ENCODE results near the gene PNPLA2. TPM values are rescaled to one million over a fixed set of nuclear protein-coding genes. Genes with fewer than 3 reads are reported as not detected.
A peak's percentile ranks its signal among the peaks of the same experiment; 100 is the strongest.

The PNPLA2 gene
- total RNA-seq, 3 donors from 2014 or later (not counting 1 experiment from before 2014, with no cell fraction given) = 184 to 218 (median 201) TPM

DNA sequence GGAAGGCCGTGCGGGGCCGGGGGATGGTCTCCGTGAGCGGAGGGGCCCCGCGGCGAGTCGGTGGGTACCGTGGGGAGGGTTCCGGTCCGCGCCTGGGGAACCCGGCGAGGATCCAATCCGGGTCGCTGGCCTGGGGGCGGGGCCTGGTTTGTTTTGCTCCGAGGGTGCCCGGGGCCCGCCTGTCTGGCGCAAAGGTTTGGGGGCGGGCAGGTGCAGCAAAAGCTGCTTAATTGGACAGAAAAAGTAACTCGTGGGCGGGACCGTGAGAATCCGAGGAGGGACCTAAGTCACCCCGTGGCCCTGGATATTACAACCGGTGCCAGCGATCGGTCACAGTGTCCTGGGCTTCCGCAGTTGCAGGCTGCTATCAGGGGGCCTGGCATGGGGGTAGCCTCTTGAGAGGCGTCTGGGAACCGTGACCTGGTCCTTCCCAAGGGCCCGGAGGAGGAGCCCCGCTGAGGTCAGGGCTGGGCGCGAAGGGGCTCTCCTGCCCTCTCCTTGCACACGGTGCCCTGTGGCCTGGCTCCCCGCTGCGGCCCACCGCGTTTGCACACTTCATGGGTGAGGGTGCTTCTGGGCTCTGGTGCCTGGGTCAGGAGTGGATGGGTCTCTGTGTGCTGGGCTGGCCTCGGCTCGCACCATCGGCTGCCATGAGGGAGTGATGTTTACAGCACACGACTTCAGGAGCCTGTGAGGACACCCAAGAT, 1.4 kb downstream of the PNPLA2 start:
- no peaks in the 10 kb centered on the region for H3K27me3 Mint-ChIP-seq (ENCODE audit: low read depth in 2 of 2)
- H3K4me1 Mint-ChIP-seq = peaks cover 0 to 17% of the 10 kb centered on the region in 2 donors
- Histone ChIP-seq H3K4me1 (ENCODE audit: control insufficient read depth, insufficient read depth, low read length) (peaks cover 33% of the 10 kb centered on the region), H3K27ac (ENCODE audit: low read length) (peak overlapping the region; percentile 81), H3K36me3 (ENCODE audit: control insufficient read depth, insufficient read depth, low read length) (peaks cover 9% of the 10 kb centered on the region), H3K27me3 (ENCODE audit: control insufficient read depth, insufficient read depth, low read length) (no peaks in the 10 kb centered on the region), H3K9me3 (ENCODE audit: control insufficient read depth, insufficient read depth, low read length) (no peaks in the 10 kb centered on the region), H3K4me3 (ENCODE audit: low read length) (peak overlapping the region; percentile 59)
- TF ChIP-seq CTCF (IDR thresholded peaks at IDR 0.05) = no peak
- H3K27ac Mint-ChIP-seq = peak overlapping the region; percentile 81 to 88
- peak; percentile 95 to 96 for DNase-seq
- 3% methylated on average over 47 of the region's 47 CpGs for WGBS (ENCODE audit: insufficient coverage)
- H3K36me3 Mint-ChIP-seq = no peaks in the 10 kb centered on the region
- intact Hi-C loops (cut with micrococcal nuclease) = loop anchor here (1.0 kb wide), 1 partner anchor 11 kb away; the partner anchor contains the start of gene RPLP2
- H3K4me3 Mint-ChIP-seq = peak overlapping the region; percentile 90
- peak; percentile 77 to 88 (median 78) for ATAC-seq
- H3K9me3 Mint-ChIP-seq = no peaks in the 10 kb centered on the region

GRCh38 chr11:820655-821511, 2.2 kb downstream of the PNPLA2 start:
- Mint-ChIP-seq H3K36me3 (no peaks in the 10 kb centered on the region), H3K4me1 (peaks cover 0 to 17% of the 10 kb centered on the region in 2 donors), H3K27me3 (ENCODE audit: low read depth in 2 of 2) (no peaks in the 10 kb centered on the region), H3K9me3 (no peaks in the 10 kb centered on the region), H3K4me3 (peak overlapping the region; percentile 90), H3K27ac (peak overlapping the region; percentile 81 to 88)
- Histone ChIP-seq H3K36me3 (ENCODE audit: control insufficient read depth, insufficient read depth, low read length) (peaks cover 11% of the 10 kb centered on the region), H3K9me3 (ENCODE audit: control insufficient read depth, insufficient read depth, low read length) (no peaks in the 10 kb centered on the region), H3K27me3 (ENCODE audit: control insufficient read depth, insufficient read depth, low read length) (no peaks in the 10 kb centered on the region), H3K27ac (ENCODE audit: low read length) (peak overlapping the region; percentile 81), H3K4me3 (ENCODE audit: low read length) (peak overlapping the region; percentile 59), H3K4me1 (ENCODE audit: control insufficient read depth, insufficient read depth, low read length) (peaks cover 34% of the 10 kb centered on the region)
- 80% methylated on average over 11 of the region's 11 CpGs for WGBS (ENCODE audit: insufficient coverage)
- no peak for ATAC-seq
- no peak for DNase-seq
- TF ChIP-seq CTCF (IDR thresholded peaks at IDR 0.05) = no peak
- intact Hi-C loops (cut with micrococcal nuclease) = no loop called here

DNA sequence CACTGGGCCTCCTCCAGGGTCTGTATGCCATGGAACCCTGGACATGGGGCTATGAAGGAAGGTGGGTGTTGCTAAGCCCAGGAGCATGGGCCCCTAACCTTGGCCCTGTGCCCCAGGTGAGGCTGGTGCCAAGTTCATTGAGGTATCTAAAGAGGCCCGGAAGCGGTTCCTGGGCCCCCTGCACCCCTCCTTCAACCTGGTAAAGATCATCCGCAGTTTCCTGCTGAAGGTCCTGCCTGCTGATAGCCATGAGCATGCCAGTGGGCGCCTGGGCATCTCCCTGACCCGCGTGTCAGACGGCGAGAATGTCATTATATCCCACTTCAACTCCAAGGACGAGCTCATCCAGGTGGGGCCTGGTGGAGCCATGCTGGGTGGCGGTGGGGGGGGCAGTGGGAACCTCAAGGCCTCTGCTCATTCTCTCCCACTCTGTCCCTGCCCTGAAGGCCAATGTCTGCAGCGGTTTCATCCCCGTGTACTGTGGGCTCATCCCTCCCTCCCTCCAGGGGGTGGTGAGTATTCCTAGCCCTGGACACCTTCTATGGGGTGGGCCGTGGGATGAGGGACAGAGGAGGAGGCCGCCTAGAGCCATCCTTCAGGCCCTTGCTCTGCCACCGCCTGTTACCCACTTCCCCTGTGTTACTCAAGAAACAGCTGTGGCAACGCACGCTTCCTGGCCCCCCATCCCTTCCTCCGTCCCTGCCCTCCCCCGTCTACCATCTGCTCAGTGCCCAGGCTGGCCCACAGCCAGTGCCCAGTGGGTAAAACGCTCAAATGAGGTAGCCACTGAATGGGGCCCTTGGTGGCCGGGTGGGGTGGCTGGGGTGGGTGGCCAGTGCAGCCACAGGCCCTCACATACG, 3.0 kb downstream of the PNPLA2 start:
- intact Hi-C loops (cut with micrococcal nuclease) = no loop called here
- Histone ChIP-seq H3K27me3 (ENCODE audit: control insufficient read depth, insufficient read depth, low read length) (no peaks in the 10 kb centered on the region), H3K36me3 (ENCODE audit: control insufficient read depth, insufficient read depth, low read length) (peaks cover 11% of the 10 kb centered on the region), H3K9me3 (ENCODE audit: control insufficient read depth, insufficient read depth, low read length) (no peaks in the 10 kb centered on the region), H3K4me1 (ENCODE audit: control insufficient read depth, insufficient read depth, low read length) (peaks cover 43% of the 10 kb centered on the region), H3K27ac (ENCODE audit: low read length) (peak overlapping the region; percentile 16), H3K4me3 (ENCODE audit: low read length) (no peak overlapping the region)
- TF ChIP-seq CTCF (IDR thresholded peaks at IDR 0.05) = no peak
- 65% methylated on average over 20 of the region's 22 CpGs for WGBS (ENCODE audit: insufficient coverage)
- Mint-ChIP-seq H3K4me1 (peaks cover 0 to 17% of the 10 kb centered on the region in 2 donors), H3K4me3 (peak overlapping the region; percentile 37), H3K27me3 (ENCODE audit: low read depth in 2 of 2) (no peaks in the 10 kb centered on the region), H3K27ac (peak overlapping the region in 1 of 2 donors; percentile 14), H3K9me3 (no peaks in the 10 kb centered on the region), H3K36me3 (no peaks in the 10 kb centered on the region)
- DNase-seq (no peak), ATAC-seq (no peak)
